Liver (tissue), 3 donors: ENCODE results near the gene PLPPR5.

Experiments
- CTCF ChIP-seq: fragments of 150-350 bp; IDR thresholded peaks from 2 replicates; pipeline ENCODE4 v1.5.1; 2017; ENCODE audit warnings: improper control_type of control experiment, low read depth, low read length; ENCODE audit not compliant: missing input control
- RAD21 ChIP-seq, 2 donors: IDR thresholded peaks; 2 replicates each; pipeline ENCODE4 v1.6.1; 2016; ENCODE audit warnings: antibody characterized with exemption in 2 of 2, mild to moderate bottlenecking in 2 of 2
- REST ChIP-seq: IDR thresholded peaks from 2 replicates; pipeline ENCODE4 v1.6.1; 2016; ENCODE audit warnings: antibody characterized with exemption, mild to moderate bottlenecking
- RXRA ChIP-seq, 2 donors: IDR thresholded peaks; 2 replicates each; pipeline ENCODE4 v1.6.1; 2017 to 2018; ENCODE audit warnings: antibody characterized with exemption in 2 of 2, mild to moderate bottlenecking in 1 of 2
- SP1 ChIP-seq: IDR thresholded peaks from 2 replicates; pipeline ENCODE4 v1.6.1; 2018; ENCODE audit warnings: antibody characterized with exemption, mild to moderate bottlenecking
- TF ChIP-seq, protein P1 (sequence below): IDR thresholded peaks from 2 replicates; pipeline ENCODE4 v1.6.1; 2016; ENCODE audit warnings: antibody characterized with exemption
- donor health status: healthy.
- donor health status: healthy.

- no peak for TF ChIP-seq CTCF
- no peak for TF ChIP-seq REST
- TF ChIP-seq, protein P1, sequence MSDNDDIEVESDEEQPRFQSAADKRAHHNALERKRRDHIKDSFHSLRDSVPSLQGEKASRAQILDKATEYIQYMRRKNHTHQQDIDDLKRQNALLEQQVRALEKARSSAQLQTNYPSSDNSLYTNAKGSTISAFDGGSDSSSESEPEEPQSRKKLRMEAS = no peak
- TF ChIP-seq SP1 = no peak
- peak in 1 of 2 donors; percentile 45 for TF ChIP-seq RAD21 (IDR thresholded peaks at IDR 0.05)
- TF ChIP-seq RXRA (IDR thresholded peaks at IDR 0.05) = no peak
These were observed 13.3 kb downstream of the PLPPR5 start for GRCh38 chr1:98991127-98992012.
